HG02759 (cell line): ENCODE results near the gene SLC9A6.
"Not testable (repeated sequence)": the region's sequence is repeated elsewhere in the genome, so short reads cannot be mapped to it uniquely, and the experiment has no call there.

Experiments used
- ATAC-seq: cut with Tn5 transposase; IDR thresholded peaks from one replicate; pipeline ENCODE4 v1.9.1; 2021; ENCODE audit warnings: mild to moderate bottlenecking, moderate library complexity; ENCODE audit not compliant: unreplicated experiment

Gene SLC9A6

GRCh38 chrX:136061286-136061685, 76.1 kb downstream of the SLC9A6 start:
- no peak for ATAC-seq

GRCh38 chrX:136061696-136062095, 76.5 kb downstream of the SLC9A6 start:
- no peak for ATAC-seq

GRCh38 chrX:136063340-136064079, 78.3 kb downstream of the SLC9A6 start:
- ATAC-seq: no peak

GRCh38 chrX:136064661-136065043, 79.4 kb downstream of the SLC9A6 start:
- ATAC-seq: no peak

- ATAC-seq: no peak
These were observed 79.9 kb downstream of the SLC9A6 start for GRCh38 chrX:136065044-136065671.

GRCh38 chrX:136067097-136067496, 81.9 kb downstream of the SLC9A6 start:
- no peak for ATAC-seq

- no peak for ATAC-seq
These were observed 82.7 kb downstream of the SLC9A6 start for GRCh38 chrX:136067966-136068365.

GRCh38 chrX:136076942-136077341, 91.7 kb downstream of the SLC9A6 start:
- ATAC-seq: no peak

- no peak for ATAC-seq
These were observed 95.5 kb downstream of the SLC9A6 start for GRCh38 chrX:136080766-136081165.

- no peak for ATAC-seq
These were observed 101.3 kb downstream of the SLC9A6 start for GRCh38 chrX:136086521-136086920.

GRCh38 chrX:136091898-136092297, 106.7 kb downstream of the SLC9A6 start:
- ATAC-seq: not testable (repeated sequence)

- no peak for ATAC-seq
These were observed 109.7 kb downstream of the SLC9A6 start for GRCh38 chrX:136094962-136095361.
